GM21619 (cell line): ENCODE data around the gene SULT1C4.
"Not testable (repeated sequence)": the region's sequence is repeated elsewhere in the genome, so short reads cannot be mapped to it uniquely, and the experiment has no call there.

Source experiments
- ATAC-seq: cut with Tn5 transposase; IDR thresholded peaks from one replicate; pipeline ENCODE4 v1.9.1; 2021; ENCODE audit not compliant: unreplicated experiment

Gene SULT1C4

GRCh38 chr2:108412995-108413710, 35.4 kb downstream of the SULT1C4 start:
- ATAC-seq, result no peak

GRCh38 chr2:108413711-108414095, 35.9 kb downstream of the SULT1C4 start:
- ATAC-seq, result no peak

GRCh38 chr2:108414256-108414876, 36.6 kb downstream of the SULT1C4 start:
- no peak for ATAC-seq

GRCh38 chr2:108414945-108415344, 37.2 kb downstream of the SULT1C4 start:
- no peak for ATAC-seq

- ATAC-seq, result no peak
Observed at GRCh38 chr2:108417254-108417653, 39.5 kb downstream of the SULT1C4 start.

- ATAC-seq, result no peak
Observed at GRCh38 chr2:108418416-108418815, 40.7 kb downstream of the SULT1C4 start.

GRCh38 chr2:108423067-108423466, 45.3 kb downstream of the SULT1C4 start:
- no peak for ATAC-seq

- no peak for ATAC-seq
Observed at GRCh38 chr2:108423502-108424251, 45.9 kb downstream of the SULT1C4 start.

- ATAC-seq, result no peak
Observed at GRCh38 chr2:108428286-108429009, 50.7 kb downstream of the SULT1C4 start.

GRCh38 chr2:108435578-108435977, 57.8 kb downstream of the SULT1C4 start:
- ATAC-seq, result not testable (repeated sequence)

GRCh38 chr2:108436976-108437375, 59.2 kb downstream of the SULT1C4 start:
- ATAC-seq, result no peak
